ENCODE measurements around the gene NSDHL.
A peak's percentile ranks its signal among the peaks of the same experiment; 100 is the strongest.
"Not testable (repeated sequence)": the region's sequence is repeated elsewhere in the genome, so short reads cannot be mapped to it uniquely, and the experiment has no call there.

Gene NSDHL

GRCh38 chrX:152830312-152831305, at the start of gene NSDHL, which contains the start of gene CETN2:
NSDHL (plus strand) TSS chrX:152831063; CDS start chrX:152846325, 15,262 bp downstream.
CETN2 (minus strand) TSS chrX:152830757; CDS start chrX:152830710, 47 bp downstream.
- DNase-seq (ENCODE audit: low read depth), result peak; percentile 90

- DNase-seq (ENCODE audit: low read depth), result not testable (repeated sequence)
Observed at GRCh38 chrX:152787062-152787461, 43.8 kb upstream of the NSDHL start.

GRCh38 chrX:152798945-152799344, 31.9 kb upstream of the NSDHL start:
- no peak for DNase-seq (ENCODE audit: low read depth)

GRCh38 chrX:152806035-152806434, 24.8 kb upstream of the NSDHL start:
- no peak for DNase-seq (ENCODE audit: low read depth)

GRCh38 chrX:152810403-152810802, 20.5 kb upstream of the NSDHL start:
- no peak for DNase-seq (ENCODE audit: low read depth)

GRCh38 chrX:152813206-152813605, 17.7 kb upstream of the NSDHL start:
- no peak for DNase-seq (ENCODE audit: low read depth)

GRCh38 chrX:152814048-152814447, 16.8 kb upstream of the NSDHL start:
- DNase-seq (ENCODE audit: low read depth), result no peak

GRCh38 chrX:152817078-152817764, 13.6 kb upstream of the NSDHL start:
- DNase-seq (ENCODE audit: low read depth), result no peak

- no peak for DNase-seq (ENCODE audit: low read depth)
Observed at GRCh38 chrX:152818356-152818755, 12.5 kb upstream of the NSDHL start.

GRCh38 chrX:152819266-152819665, 11.6 kb upstream of the NSDHL start:
- DNase-seq (ENCODE audit: low read depth), result no peak

GRCh38 chrX:152819732-152820131, 11.1 kb upstream of the NSDHL start:
- no peak for DNase-seq (ENCODE audit: low read depth)

GRCh38 chrX:152821145-152821765, 9.6 kb upstream of the NSDHL start:
- DNase-seq (ENCODE audit: low read depth), result no peak

- no peak for DNase-seq (ENCODE audit: low read depth)
Observed at GRCh38 chrX:152822383-152823086, 8.3 kb upstream of the NSDHL start.

- no peak for DNase-seq (ENCODE audit: low read depth)
Observed at GRCh38 chrX:152823657-152824056, 7.2 kb upstream of the NSDHL start.

GRCh38 chrX:152824841-152825374, 6.0 kb upstream of the NSDHL start:
- no peak for DNase-seq (ENCODE audit: low read depth)

GRCh38 chrX:152831391-152831790, 528 bp downstream of the NSDHL start:
- no peak for DNase-seq (ENCODE audit: low read depth)

- no peak for DNase-seq (ENCODE audit: low read depth)
Observed at GRCh38 chrX:152832520-152832919, 1.7 kb downstream of the NSDHL start.

- no peak for DNase-seq (ENCODE audit: low read depth)
Observed at GRCh38 chrX:152833378-152833777, 2.5 kb downstream of the NSDHL start.

GRCh38 chrX:152835470-152835869, 4.6 kb downstream of the NSDHL start:
- not testable (repeated sequence) for DNase-seq (ENCODE audit: low read depth)

- no peak for DNase-seq (ENCODE audit: low read depth)
Observed at GRCh38 chrX:152842772-152843338, 12.0 kb downstream of the NSDHL start.

GRCh38 chrX:152843852-152844251, 13.0 kb downstream of the NSDHL start:
- DNase-seq (ENCODE audit: low read depth), result no peak

Measured in GM04504 (cell line).